IMR-90 (cell line): ENCODE data around the gene RCN2.

Experiments used
- CTCF ChIP-seq: conservative IDR thresholded peaks from 2 replicates; pipeline ENCODE4 v1.5.1; 2012; ENCODE audit warnings: mild to moderate bottlenecking, low read depth, low read length, improper control_type of control experiment
- FOS ChIP-seq: fragments of 150-350 bp; IDR thresholded peaks from 2 replicates; pipeline ENCODE4 v1.6.1; 2016; ENCODE audit warnings: low read depth, low read length
- RAD21 ChIP-seq: IDR thresholded peaks from 2 replicates; pipeline ENCODE4 v1.6.1; 2012; ENCODE audit warnings: low read length, improper control_type of control experiment

DNA sequence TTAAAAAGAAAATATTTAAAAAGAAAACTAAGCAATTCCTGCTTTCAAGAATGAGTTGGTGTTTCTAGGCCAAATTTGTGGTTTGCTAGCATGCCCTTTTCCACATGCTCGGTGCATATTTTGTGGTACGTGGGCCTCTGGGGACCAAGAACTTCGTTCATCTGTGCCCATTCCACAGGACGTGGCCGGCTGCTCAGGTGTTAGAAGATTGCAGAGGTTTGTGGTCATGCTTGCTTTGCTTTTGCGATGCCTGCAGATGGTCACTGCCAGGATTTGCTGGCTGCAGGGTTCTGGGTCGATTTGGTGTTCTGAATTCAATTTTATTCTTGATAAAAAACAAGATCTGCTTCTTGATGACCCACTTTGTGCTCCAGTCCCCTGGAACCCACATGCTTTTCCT lies 70.9 kb downstream of the RCN2 start:
- TF ChIP-seq FOS (no peak), CTCF (no peak), RAD21 (no peak)
